Anterior cingulate cortex (tissue), 58 donors: ENCODE results near the gene ZNG1C.
"Not testable (repeated sequence)": the region's sequence is repeated elsewhere in the genome, so short reads cannot be mapped to it uniquely, and the experiment has no call there.

Source experiments
- DNase-seq, 58 donors: peaks; one replicate each; lab custom pipeline; 2025; lab: John Stamatoyannopoulos, UW

Gene ZNG1C

DNA sequence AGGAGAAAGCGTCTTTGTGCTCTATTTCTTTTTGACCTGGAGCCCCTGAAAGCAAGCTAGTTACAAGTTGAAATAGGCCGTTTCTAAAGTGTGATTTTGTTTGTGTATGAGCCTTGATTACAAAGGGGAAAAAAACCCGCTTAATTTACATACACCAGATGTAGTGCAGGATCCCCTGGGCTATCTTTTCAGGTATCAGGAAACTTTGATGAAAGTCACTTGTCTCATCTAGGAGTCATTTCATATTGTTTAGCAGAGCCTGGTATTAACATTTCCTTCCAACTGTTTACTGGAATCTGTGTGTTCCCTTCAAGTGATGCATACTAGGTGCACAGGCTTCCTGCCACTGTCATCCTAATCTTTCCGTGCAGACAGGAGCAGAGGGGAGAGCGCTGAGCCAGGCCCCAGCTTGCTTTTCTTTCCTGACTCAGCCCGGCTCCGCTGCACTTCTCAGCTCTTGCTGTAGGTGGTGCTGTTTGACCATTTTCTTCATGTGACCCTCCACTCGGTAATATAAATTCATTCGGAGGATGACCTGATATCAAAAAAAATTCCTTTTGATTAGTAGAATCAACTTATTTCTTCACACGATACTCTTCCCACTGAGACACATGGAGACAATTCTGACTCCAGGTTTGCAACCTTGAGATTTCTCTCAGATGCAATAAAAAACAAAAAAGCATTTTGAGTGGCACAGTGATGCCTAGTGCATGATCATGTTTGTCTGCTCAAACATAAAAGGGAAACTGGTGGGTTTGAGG, 100.7 kb downstream of the ZNG1C start:
- not testable (repeated sequence) for DNase-seq

- DNase-seq = not testable (repeated sequence)
Measured at GRCh38 chr9:68343242-68343641, 101.5 kb downstream of the ZNG1C start.

GRCh38 chr9:68343992-68344391, 102.2 kb downstream of the ZNG1C start:
- not testable (repeated sequence) for DNase-seq
